Heart right ventricle (tissue), 16 donors: ENCODE data around the gene SMIM5. TPM values are rescaled to one million over a fixed set of nuclear protein-coding genes. Genes with fewer than 3 reads are reported as not detected.
"Not testable (repeated sequence)": the region's sequence is repeated elsewhere in the genome, so short reads cannot be mapped to it uniquely, and the experiment has no call there.

Experiments
- ATAC-seq, 8 donors: fragments of 200-7000 bp; cut with Tn5 transposase; one replicate each; pipeline ENCODE4 v1.9.1; 2020; ENCODE audit warnings: mild to moderate bottlenecking in 8 of 8, moderate library complexity in 8 of 8, moderate number of reproducible peaks in 1 of 8
- DNase-seq, 2 donors: peaks; one replicate each; pipeline ENCODE4 v3.0.0-alpha.2; 2020
- H3K27ac ChIP-seq, 10 donors: fragments of 200-600 bp; sonication (generic) in 2 of 10; one replicate each; pipeline versions ENCODE4 v1.5.0 to v1.8.0; 2020 to 2022; ENCODE audit warnings: mild to moderate bottlenecking in 3 of 10
- H3K27me3 ChIP-seq, 7 donors: fragments of 200-600 bp; one replicate each; pipeline ENCODE4 v1.8.0; 2021 to 2022; ENCODE audit warnings: mild to moderate bottlenecking in 2 of 7
- H3K36me3 ChIP-seq, 9 donors: fragments of 200-600 bp; sonication (generic) in 1 of 9; one replicate each; pipeline versions ENCODE4 v1.5.0 to v1.8.0; 2020 to 2022; ENCODE audit warnings: mild to moderate bottlenecking in 2 of 9
- H3K4me1 ChIP-seq, 9 donors: fragments of 200-600 bp; sonication (generic) in 1 of 9; one replicate each; pipeline versions ENCODE4 v1.5.0 to v1.8.0; 2020 to 2022; ENCODE audit warnings: mild to moderate bottlenecking in 4 of 9
- H3K4me3 ChIP-seq, 10 donors: fragments of 200-600 bp; sonication (generic) in 2 of 10; one replicate each; pipeline versions ENCODE4 v1.5.0 to v1.8.0; 2020 to 2022; ENCODE audit warnings: mild to moderate bottlenecking in 7 of 10, moderate library complexity in 2 of 10
- H3K9me3 ChIP-seq, 11 donors: fragments of 200-600 bp in 10 of 11; sonication (generic) in 2 of 11; one replicate each; pipeline versions ENCODE4 v1.5.0 to v1.8.0; 2013 to 2022; ENCODE audit warnings: mild to moderate bottlenecking in 2 of 11, control low read depth in 1 of 11, moderate library complexity in 1 of 11
- WGBS, 2 donors: extraction: QIAGEN DNeasy Blood & Tissue Kit; methylation state at CpG; one replicate each; pipeline ENCODE4 v1.1.7; 2013; ENCODE audit warnings: inconsistent platforms in 1 of 2; 5-methylcytosine and 5-hydroxymethylcytosine counted together
- intact Hi-C, 10 donors: fragments of 100-400 bp; cut with DNase I; formaldehyde crosslinking; loops; one replicate each; pipeline versions ENCODE4 v1.11.1 to v1.14.2; 2022
- polyA plus RNA-seq, 2 donors: library from polyadenylated mRNA; stranded (reverse); fragments of 200-250 nt; gene quantifications; one replicate each; pipeline ENCODE4 v1.2.3, GENCODE V29; 2013
- total RNA-seq, 10 donors: library from RNA; stranded (reverse); fragmentation: NEBNext Ultra II Directional in 3 of 10; extraction: Animal tissue kit (Norgen Biotek cat#: 25700) in 3 of 10; gene quantifications; one replicate each; pipeline versions ENCODE4 v1.2.1 to v1.2.4, GENCODE V29; 2021 to 2023
- TF ChIP-seq, protein P1 (sequence below), 9 donors: fragments of 200-600 bp; sonication (generic) in 2 of 9; IDR thresholded peaks; one replicate each; pipeline versions ENCODE4 v1.5.0 to v1.8.0; 2021 to 2022; ENCODE audit warnings: antibody characterized with exemption in 9 of 9, mild to moderate bottlenecking in 5 of 9, moderate library complexity in 1 of 9
- donor health status: Arrhythmogenic right ventricular cardiomyopathy.
- donor health status: ischemic (EF 13 %, LVEDD 7.1; RV severe dilation, severe dysfunction).
- donor health status: healthy with polysubstance abuse.
- donor health status: DM: no; HTN: yes; CAD: no.
- donor health status: DM: no; HTN: no; CAD: no.
- donor health status: ischemic (EF 25% LVEDD 6.9; RV normal size, moderate dysfunction).
- donor health status: ischemic (EF 25% LVEDD 5.7; RV mildly dilated, moderate dysfunction).
- donor health status: healthy.
- donor health status: DM: yes; HTN: yes; CAD: no.
- donor health status: Ischemic cardiomyopathy.
- donor health status: ischemic (EF 35%, LVEDD 5.7; RV mildly dilated, moderate dysfunction).
- donor health status: nonischemic (EF 11% LVEDD 7.7; RV severe dilation, severe dysfunction).
- donor health status: DM: yes; HTN: yes; CAD: no.
- donor health status: PGD.
- donor health status: ischemic (EF 29% LVEDD 5.4; RV normal size, mild dysfunction).
- donor health status: nonischemic (EF 23%, LVEDD 6.1; RV moderate dilation, normal function).

The SMIM5 gene
- total and polyA plus RNA-seq, 12 donors: 1.9 to 19.2 (median 6.5) TPM

GRCh38 chr17:75590849-75591721 is 42.1 kb upstream of the SMIM5 start:
- intact Hi-C loops: loop anchor here in 1 of 10 donors (10.0 kb wide), 1 partner anchor 166 kb away; no protein-coding TSS in a partner anchor

GRCh38 chr17:75591722-75592302 is 41.4 kb upstream of the SMIM5 start:
- TF ChIP-seq, protein P1, sequence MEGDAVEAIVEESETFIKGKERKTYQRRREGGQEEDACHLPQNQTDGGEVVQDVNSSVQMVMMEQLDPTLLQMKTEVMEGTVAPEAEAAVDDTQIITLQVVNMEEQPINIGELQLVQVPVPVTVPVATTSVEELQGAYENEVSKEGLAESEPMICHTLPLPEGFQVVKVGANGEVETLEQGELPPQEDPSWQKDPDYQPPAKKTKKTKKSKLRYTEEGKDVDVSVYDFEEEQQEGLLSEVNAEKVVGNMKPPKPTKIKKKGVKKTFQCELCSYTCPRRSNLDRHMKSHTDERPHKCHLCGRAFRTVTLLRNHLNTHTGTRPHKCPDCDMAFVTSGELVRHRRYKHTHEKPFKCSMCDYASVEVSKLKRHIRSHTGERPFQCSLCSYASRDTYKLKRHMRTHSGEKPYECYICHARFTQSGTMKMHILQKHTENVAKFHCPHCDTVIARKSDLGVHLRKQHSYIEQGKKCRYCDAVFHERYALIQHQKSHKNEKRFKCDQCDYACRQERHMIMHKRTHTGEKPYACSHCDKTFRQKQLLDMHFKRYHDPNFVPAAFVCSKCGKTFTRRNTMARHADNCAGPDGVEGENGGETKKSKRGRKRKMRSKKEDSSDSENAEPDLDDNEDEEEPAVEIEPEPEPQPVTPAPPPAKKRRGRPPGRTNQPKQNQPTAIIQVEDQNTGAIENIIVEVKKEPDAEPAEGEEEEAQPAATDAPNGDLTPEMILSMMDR (IDR thresholded peaks at IDR 0.05): no peak
- intact Hi-C loops: loop anchor here in 1 of 10 donors (10.0 kb wide), 1 partner anchor 167 kb away; no protein-coding TSS in a partner anchor
- no peak overlapping the region for H3K4me3 ChIP-seq
- ATAC-seq: no peak
- H3K36me3 ChIP-seq: peaks cover 0 to 26% (median 0%) of the 10 kb centered on the region in 9 donors
- H3K27me3 ChIP-seq: peaks cover 0 to 8% (median 0%) of the 10 kb centered on the region in 7 donors
- no peak for DNase-seq
- peaks cover 9 to 31% (median 21%) of the 10 kb centered on the region in 9 donors for H3K4me1 ChIP-seq
- no peaks in the 10 kb centered on the region for H3K9me3 ChIP-seq
- H3K27ac ChIP-seq: no peak overlapping the region
- WGBS, 2 donors: 91 to 92% methylated on average over 7 of the region's 7 CpGs

More at GRCh38 chr17:75590849-75591721, 42.1 kb upstream of the SMIM5 start:
- no peak overlapping the region for H3K4me3 ChIP-seq
- H3K4me1 ChIP-seq: peaks cover 9 to 31% (median 21%) of the 10 kb centered on the region in 9 donors
- no peak overlapping the region for H3K27ac ChIP-seq
- H3K27me3 ChIP-seq: peaks cover 0 to 8% (median 0%) of the 10 kb centered on the region in 7 donors
- 84 to 92% methylated on average over 12 of the region's 12 CpGs for WGBS, 2 donors
- DNase-seq: no peak
- ATAC-seq: no peak
- peaks cover 0 to 22% (median 0%) of the 10 kb centered on the region in 9 donors for H3K36me3 ChIP-seq
- TF ChIP-seq, protein P1 (IDR thresholded peaks at IDR 0.05): no peak
- no peaks in the 10 kb centered on the region for H3K9me3 ChIP-seq

DNA sequence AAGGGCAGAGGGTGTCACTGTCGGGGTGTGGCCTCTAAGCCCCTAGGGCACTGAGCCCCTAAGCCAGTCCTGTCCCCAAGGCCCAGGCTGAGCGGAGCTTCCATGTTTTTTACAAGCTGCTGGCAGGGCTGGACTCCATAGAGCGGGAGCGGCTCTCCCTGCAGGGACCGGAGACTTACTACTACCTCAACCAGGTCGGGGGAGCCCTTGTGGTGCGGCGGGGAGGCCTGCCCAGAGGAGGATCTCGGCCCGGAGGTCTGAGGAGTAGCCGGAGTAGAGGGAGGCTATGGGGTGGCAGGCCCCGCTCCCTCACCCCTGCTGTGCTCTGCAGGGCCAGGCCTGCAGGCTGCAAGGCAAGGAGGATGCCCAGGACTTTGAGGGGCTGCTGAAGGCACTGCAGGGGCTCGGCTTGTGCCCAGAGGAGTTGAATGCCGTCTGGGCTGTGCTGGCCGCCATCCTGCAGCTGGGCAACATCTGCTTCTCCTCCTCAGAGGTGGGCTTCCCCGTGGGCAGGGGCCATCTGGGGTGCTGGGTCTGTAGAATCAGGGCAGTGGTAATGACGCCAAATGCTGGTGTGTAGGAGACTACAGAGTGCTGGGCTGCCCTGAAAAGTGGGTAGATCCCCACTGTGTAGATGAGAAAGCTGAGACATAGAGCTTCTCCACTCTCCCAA is 40.8 kb upstream of the SMIM5 start:
- intact Hi-C loops: loop anchor here in 1 of 10 donors (10.0 kb wide), 1 partner anchor 168 kb away; no protein-coding TSS in a partner anchor
- WGBS, 2 donors: 92 to 93% methylated on average over 17 of the region's 17 CpGs
- H3K4me3 ChIP-seq: no peak overlapping the region
- TF ChIP-seq, protein P1 (IDR thresholded peaks at IDR 0.05): no peak
- DNase-seq (no peak), ATAC-seq (no peak)
- peaks cover 0 to 6% (median 0%) of the 10 kb centered on the region in 7 donors for H3K27me3 ChIP-seq
- peaks cover 0 to 33% (median 0%) of the 10 kb centered on the region in 9 donors for H3K36me3 ChIP-seq
- H3K27ac ChIP-seq: no peak overlapping the region
- H3K9me3 ChIP-seq: no peaks in the 10 kb centered on the region
- peaks cover 7 to 25% (median 15%) of the 10 kb centered on the region in 9 donors for H3K4me1 ChIP-seq

DNA sequence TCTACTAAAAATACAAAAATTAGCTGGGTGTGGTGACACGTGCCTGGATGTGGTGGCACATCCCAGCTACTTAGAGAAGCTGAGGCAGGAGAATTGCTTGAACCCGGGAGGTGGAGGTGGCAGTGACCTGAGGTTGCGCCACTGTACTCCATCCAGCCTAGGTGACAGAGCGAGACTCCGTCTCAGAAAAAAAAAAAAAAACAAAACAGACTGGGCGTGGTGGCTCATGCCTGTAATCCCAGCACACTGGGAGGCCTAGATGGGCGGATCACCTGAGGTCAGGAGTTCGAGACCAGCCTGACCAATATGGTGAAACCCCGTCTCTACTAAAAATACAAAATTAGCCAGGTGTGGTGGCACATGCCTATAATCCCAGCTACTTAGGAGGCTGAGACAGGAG is 39.8 kb upstream of the SMIM5 start:
- Histone ChIP-seq H3K36me3 (peaks cover 0 to 34% (median 0%) of the 10 kb centered on the region in 9 donors), H3K4me1 (peaks cover 5 to 15% (median 9%) of the 10 kb centered on the region in 9 donors)
- H3K27me3 ChIP-seq, H3K27ac ChIP-seq, H3K9me3 ChIP-seq, ATAC-seq, H3K4me3 ChIP-seq, DNase-seq: not testable (repeated sequence)
- intact Hi-C loops: loop anchor here in 1 of 10 donors (10.0 kb wide), 1 partner anchor 169 kb away; no protein-coding TSS in a partner anchor
- 92 to 95% methylated on average over 9 of the region's 9 CpGs for WGBS, 2 donors
